Suprapubic skin (tissue), 4 donors: ENCODE results near the gene GARNL3.

Experiments used
- CTCF ChIP-seq, 2 donors: fragments of 200-600 bp in 1 of 2; fragments of 450-650 bp in 1 of 2; sonication (generic) in 1 of 2; IDR thresholded peaks; one replicate each; pipeline ENCODE4 v1.5.1; 2016 to 2019; ENCODE audit warnings: antibody characterized with exemption in 2 of 2, mild to moderate bottlenecking in 1 of 2, moderate library complexity in 1 of 2
- POLR2A ChIP-seq, 2 donors: fragments of 450-650 bp; IDR thresholded peaks; one replicate each; pipeline ENCODE4 v1.6.1; 2017; ENCODE audit warnings: antibody characterized with exemption in 2 of 2, mild to moderate bottlenecking in 2 of 2, moderate library complexity in 2 of 2
- POLR2AphosphoS5 ChIP-seq, 3 donors: sonication (generic); formaldehyde crosslinking; IDR thresholded peaks; one replicate each; pipeline ENCODE4 v1.6.1; 2017; ENCODE audit warnings: antibody characterized with exemption in 3 of 3

GRCh38 chr9:127422133-127422782, 157.7 kb downstream of the GARNL3 start:
- TF ChIP-seq CTCF (IDR thresholded peaks at IDR 0.05) (no peak), POLR2AphosphoS5 (IDR thresholded peaks at IDR 0.05) (no peak), POLR2A (IDR thresholded peaks at IDR 0.05) (no peak)
